Measurements from ENCODE around the gene PIGK.

DNA sequence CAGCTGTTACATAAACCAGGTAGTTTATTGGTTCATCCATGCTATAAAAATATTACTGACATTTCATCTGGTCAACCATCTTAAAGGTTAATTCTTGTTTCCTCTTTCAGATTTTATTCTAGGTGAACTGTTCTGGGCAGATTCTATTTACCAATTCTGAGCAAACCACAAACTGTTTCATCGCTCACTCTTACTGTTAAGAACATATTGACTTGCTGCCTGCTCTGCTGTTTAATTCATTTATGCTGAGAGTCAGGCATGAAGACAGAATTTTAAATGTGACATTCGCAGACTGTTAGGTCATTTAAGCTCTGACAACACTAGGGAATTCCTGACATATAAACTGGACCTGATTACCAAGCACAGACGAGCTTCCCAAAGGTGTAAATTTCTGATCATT, 98.3 kb downstream of the PIGK start:
- no peak for TF ChIP-seq EZH2 (IDR thresholded peaks at IDR 0.05; ENCODE audit: insufficient read depth, poor library complexity, severe bottlenecking)
- no peak for TF ChIP-seq EZH2phosphoT487 (IDR thresholded peaks at IDR 0.05; ENCODE audit: insufficient read depth, low read depth)

Measured in GM23248 (cell line).